Progenitor cell of endocrine pancreas (in vitro differentiated cells): Measurements from ENCODE around the gene CHIT1. TPM values are rescaled to one million over a fixed set of nuclear protein-coding genes. Genes with fewer than 3 reads are reported as not detected.

ENCODE experiments used
- DNase-seq: peaks from one replicate; pipeline ENCODE4 v3.0.0; 2021; ENCODE audit warnings: low spot score; ENCODE audit not compliant: unreplicated experiment
- H3K27ac Mint-ChIP-seq: 2 replicates; pipeline ENCODE4 v1.8.0; 2021; ENCODE audit warnings: mild to moderate bottlenecking, moderate library complexity, mixed read lengths
- H3K27me3 Mint-ChIP-seq: 2 replicates; pipeline ENCODE4 v1.8.0; 2021; ENCODE audit warnings: mixed read lengths
- H3K36me3 Mint-ChIP-seq: 2 replicates; pipeline ENCODE4 v1.8.0; 2022; ENCODE audit warnings: mixed read lengths; ENCODE audit not compliant: insufficient read depth
- H3K4me1 Mint-ChIP-seq: 2 replicates; pipeline ENCODE4 v1.8.0; 2021; ENCODE audit warnings: low read depth, mixed read lengths
- H3K4me3 Mint-ChIP-seq: 2 replicates; pipeline ENCODE4 v1.8.0; 2021; ENCODE audit warnings: low read depth, mild to moderate bottlenecking, moderate library complexity, mixed read lengths
- H3K9me3 Mint-ChIP-seq: 2 replicates; pipeline ENCODE4 v1.8.0; 2021; ENCODE audit warnings: low read depth, mixed read lengths
- total RNA-seq: library from RNA; stranded (reverse); gene quantifications from 2 replicates; pipeline ENCODE4 v1.2.1, GENCODE V29; 2021
- TF ChIP-seq, protein P1 (sequence below): fragments of 200-600 bp; sonication (generic); IDR thresholded peaks from one replicate; pipeline ENCODE4 v1.5.0; 2021; ENCODE audit warnings: antibody characterized with exemption, mild to moderate bottlenecking; ENCODE audit not compliant: unreplicated experiment

Gene CHIT1
- total RNA-seq, 1 donor from 2014 or later, result 0.14 TPM

DNA sequence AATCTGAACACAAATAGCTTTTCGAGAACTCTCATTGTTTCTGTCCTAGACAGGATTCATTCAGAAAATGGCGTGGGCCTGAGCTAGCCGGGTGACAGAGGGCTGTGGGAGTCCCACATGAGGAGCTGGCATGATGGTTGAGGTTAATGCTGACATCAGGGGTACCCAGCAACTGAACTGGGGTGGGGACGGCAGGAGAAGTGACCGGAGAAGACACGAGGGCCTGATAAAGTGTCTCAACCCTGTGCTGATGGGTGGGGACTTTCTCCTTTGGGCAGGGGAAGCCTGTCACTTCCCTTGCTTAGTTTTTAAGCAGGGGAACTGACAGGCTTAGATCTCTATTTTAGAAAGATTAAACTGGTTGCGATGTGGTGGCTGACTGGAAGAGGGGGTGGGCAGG is 14.6 kb downstream of the CHIT1 start:
- H3K36me3 Mint-ChIP-seq, result no peaks in the 10 kb centered on the region
- H3K9me3 Mint-ChIP-seq, result no peaks in the 10 kb centered on the region
- H3K27ac Mint-ChIP-seq, result no peak overlapping the region
- H3K4me3 Mint-ChIP-seq, result no peak overlapping the region
- H3K4me1 Mint-ChIP-seq, result no peaks in the 10 kb centered on the region
- DNase-seq, result no peak
- peaks cover 72% of the 10 kb centered on the region for H3K27me3 Mint-ChIP-seq
- TF ChIP-seq, protein P1, sequence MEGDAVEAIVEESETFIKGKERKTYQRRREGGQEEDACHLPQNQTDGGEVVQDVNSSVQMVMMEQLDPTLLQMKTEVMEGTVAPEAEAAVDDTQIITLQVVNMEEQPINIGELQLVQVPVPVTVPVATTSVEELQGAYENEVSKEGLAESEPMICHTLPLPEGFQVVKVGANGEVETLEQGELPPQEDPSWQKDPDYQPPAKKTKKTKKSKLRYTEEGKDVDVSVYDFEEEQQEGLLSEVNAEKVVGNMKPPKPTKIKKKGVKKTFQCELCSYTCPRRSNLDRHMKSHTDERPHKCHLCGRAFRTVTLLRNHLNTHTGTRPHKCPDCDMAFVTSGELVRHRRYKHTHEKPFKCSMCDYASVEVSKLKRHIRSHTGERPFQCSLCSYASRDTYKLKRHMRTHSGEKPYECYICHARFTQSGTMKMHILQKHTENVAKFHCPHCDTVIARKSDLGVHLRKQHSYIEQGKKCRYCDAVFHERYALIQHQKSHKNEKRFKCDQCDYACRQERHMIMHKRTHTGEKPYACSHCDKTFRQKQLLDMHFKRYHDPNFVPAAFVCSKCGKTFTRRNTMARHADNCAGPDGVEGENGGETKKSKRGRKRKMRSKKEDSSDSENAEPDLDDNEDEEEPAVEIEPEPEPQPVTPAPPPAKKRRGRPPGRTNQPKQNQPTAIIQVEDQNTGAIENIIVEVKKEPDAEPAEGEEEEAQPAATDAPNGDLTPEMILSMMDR, result no peak

DNA sequence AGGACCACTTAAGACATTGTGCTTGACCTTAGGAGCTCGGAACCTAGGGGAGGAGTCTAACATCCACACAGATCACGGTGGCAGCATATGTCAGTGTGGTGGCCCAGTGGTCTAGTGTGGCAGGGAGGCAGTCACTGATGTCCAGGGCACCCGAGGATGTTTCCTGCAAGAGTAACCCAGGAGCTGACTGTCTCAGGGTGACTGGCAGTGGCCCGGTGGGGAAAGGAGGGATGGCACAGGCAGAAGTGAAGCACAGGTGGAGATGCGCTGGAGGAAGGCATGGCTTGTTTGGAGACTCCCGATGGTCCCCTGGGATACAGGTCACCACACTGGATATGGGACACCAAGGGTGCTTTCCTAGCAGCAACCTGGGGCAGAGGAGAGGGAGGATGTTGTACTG is 16.3 kb downstream of the CHIT1 start:
- Mint-ChIP-seq H3K4me3 (no peak overlapping the region), H3K27ac (no peak overlapping the region), H3K36me3 (no peaks in the 10 kb centered on the region), H3K27me3 (peaks cover 67% of the 10 kb centered on the region), H3K9me3 (no peaks in the 10 kb centered on the region), H3K4me1 (no peaks in the 10 kb centered on the region)
- DNase-seq, result no peak
- TF ChIP-seq, protein P1, result no peak

DNA sequence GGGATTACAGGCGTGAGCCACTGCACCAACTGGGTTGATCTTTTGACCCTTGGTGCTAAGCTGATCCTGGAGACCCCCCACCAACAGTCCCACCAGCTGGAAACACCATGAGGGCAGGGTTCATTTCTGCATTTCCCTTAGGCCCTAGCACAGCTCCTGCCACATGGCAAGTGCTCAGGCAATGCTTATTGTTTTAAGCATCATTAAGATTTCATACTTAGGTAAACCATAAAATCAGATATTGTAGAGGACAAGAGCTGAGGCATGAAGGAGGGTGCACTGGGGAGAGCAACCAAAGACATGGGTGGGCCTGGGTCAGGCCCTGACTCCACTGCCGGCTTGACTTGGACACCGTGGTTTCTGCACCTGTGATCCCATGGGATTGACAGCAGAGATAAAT is 17.7 kb downstream of the CHIT1 start:
- H3K27me3 Mint-ChIP-seq, result peaks cover 65% of the 10 kb centered on the region
- no peak for DNase-seq
- H3K4me1 Mint-ChIP-seq, result no peaks in the 10 kb centered on the region
- H3K4me3 Mint-ChIP-seq, result no peak overlapping the region
- no peaks in the 10 kb centered on the region for H3K36me3 Mint-ChIP-seq
- peak overlapping the region; percentile 35 for H3K27ac Mint-ChIP-seq
- H3K9me3 Mint-ChIP-seq, result no peaks in the 10 kb centered on the region
- TF ChIP-seq, protein P1, result no peak

DNA sequence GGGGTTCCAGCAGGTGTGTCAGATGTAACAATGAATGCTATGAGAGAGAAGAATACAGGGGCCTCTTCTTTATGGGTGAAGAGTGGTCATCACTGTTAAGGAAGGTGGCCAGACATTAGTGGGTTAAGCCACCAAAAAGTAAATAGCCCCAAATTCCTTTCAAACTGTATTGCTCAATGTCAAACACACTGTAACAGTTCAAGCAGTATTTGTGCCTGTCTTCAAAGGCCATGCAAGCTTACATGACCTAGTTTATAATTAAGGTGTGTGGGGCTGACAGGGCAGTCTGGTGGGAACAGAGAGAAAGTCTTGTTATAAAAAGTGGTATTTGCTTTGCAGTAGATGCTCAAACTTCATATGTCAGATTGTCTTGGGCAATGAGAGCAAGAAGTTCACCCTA is 18.5 kb downstream of the CHIT1 start:
- no peaks in the 10 kb centered on the region for H3K9me3 Mint-ChIP-seq
- peaks cover 61% of the 10 kb centered on the region for H3K27me3 Mint-ChIP-seq
- no peaks in the 10 kb centered on the region for H3K36me3 Mint-ChIP-seq
- DNase-seq, result no peak
- TF ChIP-seq, protein P1, result no peak
- H3K4me1 Mint-ChIP-seq, result peaks cover 2% of the 10 kb centered on the region
- no peak overlapping the region for H3K27ac Mint-ChIP-seq
- H3K4me3 Mint-ChIP-seq, result no peak overlapping the region

DNA sequence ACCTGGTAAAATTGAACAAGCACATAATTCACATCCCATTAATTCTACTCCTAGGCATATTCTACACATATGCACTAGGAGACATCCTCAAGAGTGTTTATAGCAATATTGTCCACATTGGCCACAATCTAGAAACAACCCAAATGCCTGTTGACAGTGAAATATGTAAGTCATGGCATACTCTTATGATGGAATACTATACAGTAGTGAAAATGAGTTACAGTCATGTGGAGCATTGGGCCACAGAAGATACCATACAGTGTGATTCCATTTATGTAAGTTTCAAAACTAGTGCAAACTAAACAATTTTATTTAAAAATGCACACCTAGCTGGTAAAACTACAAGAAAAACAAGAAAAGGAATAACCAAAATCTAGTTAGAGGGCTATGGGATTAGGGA is 19.1 kb downstream of the CHIT1 start:
- no peaks in the 10 kb centered on the region for H3K36me3 Mint-ChIP-seq
- TF ChIP-seq, protein P1, result no peak
- peaks cover 2% of the 10 kb centered on the region for H3K4me1 Mint-ChIP-seq
- no peak for DNase-seq
- H3K4me3 Mint-ChIP-seq, result no peak overlapping the region
- peaks cover 57% of the 10 kb centered on the region for H3K27me3 Mint-ChIP-seq
- no peak overlapping the region for H3K27ac Mint-ChIP-seq
- no peaks in the 10 kb centered on the region for H3K9me3 Mint-ChIP-seq

DNA sequence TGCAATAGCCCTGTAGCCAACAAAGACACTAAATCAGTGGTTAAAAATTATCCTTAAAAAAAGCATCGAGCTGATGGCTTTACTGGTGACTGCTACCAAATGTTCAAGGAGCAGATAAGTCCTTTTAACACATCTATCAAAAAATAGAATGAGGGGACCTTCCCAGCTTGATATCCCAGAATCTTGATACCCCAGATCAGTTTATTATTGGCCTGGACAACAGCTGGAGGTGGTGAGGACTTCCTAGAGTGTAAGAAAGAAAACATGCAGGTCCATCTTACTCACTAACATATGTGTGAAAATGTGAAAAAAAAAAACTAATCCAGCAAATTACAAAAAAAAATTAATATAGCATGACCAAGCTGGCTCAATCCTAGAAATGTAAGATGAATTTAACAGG is 21.3 kb downstream of the CHIT1 start:
- peaks cover 2% of the 10 kb centered on the region for H3K4me1 Mint-ChIP-seq
- no peak overlapping the region for H3K4me3 Mint-ChIP-seq
- H3K36me3 Mint-ChIP-seq, result no peaks in the 10 kb centered on the region
- no peak overlapping the region for H3K27ac Mint-ChIP-seq
- no peaks in the 10 kb centered on the region for H3K9me3 Mint-ChIP-seq
- peaks cover 57% of the 10 kb centered on the region for H3K27me3 Mint-ChIP-seq
- no peak for DNase-seq
- TF ChIP-seq, protein P1, result no peak
